GM12873 (cell line): ENCODE measurements around the gene GRK6.

Experiments
- TF ChIP-seq, protein P1 (sequence below): IDR thresholded peaks from 2 replicates; pipeline ENCODE4 v1.5.1; 2012; ENCODE audit warnings: low read depth, mild to moderate bottlenecking, moderate library complexity, low read length, control low read depth; ENCODE audit not compliant: insufficient read depth; ENCODE audit errors: missing control alignments

The GRK6 gene

DNA sequence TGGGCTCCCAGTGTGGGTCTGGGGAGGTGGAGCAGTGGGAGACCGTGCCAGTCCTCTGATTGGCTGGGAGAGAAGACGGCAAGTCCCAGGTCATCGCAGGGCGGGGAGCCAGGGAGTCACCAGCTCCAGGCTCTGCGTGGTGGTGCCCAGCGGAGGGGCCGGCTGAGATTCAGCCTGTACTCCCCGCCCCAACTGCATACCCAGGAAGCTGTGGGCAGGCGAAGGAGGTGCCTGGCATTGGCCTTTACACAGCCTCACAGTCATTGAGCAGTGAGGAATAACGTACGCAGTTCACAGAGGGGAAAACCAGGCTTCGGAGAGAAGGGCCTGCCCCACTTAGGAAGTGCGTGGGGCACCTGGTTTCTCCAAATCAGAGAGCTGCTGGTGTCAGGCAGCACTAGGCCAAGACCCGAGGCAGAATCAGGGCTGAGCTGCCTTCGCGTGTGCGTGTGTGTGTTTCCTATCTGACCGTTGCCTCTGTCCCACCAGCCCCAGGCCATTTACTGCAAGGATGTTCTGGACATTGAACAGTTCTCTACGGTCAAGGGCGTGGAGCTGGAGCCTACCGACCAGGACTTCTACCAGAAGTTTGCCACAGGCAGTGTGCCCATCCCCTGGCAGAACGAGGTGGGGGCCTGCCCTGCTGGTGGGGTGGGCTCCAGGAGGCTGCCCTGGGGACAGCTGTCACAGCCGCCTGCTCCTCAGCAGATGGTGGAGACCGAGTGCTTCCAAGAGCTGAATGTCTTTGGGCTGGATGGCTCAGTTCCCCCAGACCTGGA, 13.9 kb downstream of the GRK6 start:
- TF ChIP-seq, protein P1, sequence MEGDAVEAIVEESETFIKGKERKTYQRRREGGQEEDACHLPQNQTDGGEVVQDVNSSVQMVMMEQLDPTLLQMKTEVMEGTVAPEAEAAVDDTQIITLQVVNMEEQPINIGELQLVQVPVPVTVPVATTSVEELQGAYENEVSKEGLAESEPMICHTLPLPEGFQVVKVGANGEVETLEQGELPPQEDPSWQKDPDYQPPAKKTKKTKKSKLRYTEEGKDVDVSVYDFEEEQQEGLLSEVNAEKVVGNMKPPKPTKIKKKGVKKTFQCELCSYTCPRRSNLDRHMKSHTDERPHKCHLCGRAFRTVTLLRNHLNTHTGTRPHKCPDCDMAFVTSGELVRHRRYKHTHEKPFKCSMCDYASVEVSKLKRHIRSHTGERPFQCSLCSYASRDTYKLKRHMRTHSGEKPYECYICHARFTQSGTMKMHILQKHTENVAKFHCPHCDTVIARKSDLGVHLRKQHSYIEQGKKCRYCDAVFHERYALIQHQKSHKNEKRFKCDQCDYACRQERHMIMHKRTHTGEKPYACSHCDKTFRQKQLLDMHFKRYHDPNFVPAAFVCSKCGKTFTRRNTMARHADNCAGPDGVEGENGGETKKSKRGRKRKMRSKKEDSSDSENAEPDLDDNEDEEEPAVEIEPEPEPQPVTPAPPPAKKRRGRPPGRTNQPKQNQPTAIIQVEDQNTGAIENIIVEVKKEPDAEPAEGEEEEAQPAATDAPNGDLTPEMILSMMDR, result no peak

DNA sequence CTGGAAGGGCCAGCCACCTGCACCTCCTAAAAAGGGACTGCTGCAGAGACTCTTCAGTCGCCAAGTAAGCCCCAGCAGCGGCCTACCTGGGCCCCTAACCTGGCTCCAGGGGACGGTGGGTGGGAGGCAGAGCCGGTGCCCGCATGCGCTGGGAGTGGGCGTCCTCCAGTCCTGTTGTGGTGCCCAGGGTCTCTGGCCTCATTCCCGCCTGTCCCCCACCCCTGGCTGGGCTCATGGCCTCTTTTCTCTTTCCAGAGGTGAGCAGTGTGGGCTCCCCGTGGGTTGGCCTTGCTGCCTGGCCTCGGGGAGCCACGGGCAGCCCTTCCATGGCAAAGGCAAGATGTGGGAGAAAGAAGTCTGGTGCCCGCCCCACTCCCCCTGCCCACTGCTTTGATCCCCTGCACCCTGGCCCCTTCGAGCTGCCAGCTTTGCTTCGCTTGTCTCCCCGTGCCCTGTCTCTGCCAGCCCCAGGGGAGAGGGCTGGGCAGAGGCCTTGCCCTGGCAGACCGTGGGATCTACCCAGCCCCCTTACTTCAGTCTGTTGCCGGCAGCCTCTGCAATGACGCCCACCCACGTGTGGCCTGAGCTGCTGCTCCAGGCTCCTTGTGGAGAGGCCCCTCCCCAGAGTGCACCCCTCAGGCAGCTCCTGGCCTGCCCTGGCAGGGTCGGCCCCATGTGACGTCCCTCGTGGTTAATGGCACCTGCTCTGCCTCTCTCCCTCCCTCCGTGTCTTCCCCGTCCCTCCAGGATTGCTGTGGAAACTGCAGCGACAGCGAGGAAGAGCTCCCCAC, 14.7 kb downstream of the GRK6 start:
- TF ChIP-seq, protein P1, result no peak

DNA sequence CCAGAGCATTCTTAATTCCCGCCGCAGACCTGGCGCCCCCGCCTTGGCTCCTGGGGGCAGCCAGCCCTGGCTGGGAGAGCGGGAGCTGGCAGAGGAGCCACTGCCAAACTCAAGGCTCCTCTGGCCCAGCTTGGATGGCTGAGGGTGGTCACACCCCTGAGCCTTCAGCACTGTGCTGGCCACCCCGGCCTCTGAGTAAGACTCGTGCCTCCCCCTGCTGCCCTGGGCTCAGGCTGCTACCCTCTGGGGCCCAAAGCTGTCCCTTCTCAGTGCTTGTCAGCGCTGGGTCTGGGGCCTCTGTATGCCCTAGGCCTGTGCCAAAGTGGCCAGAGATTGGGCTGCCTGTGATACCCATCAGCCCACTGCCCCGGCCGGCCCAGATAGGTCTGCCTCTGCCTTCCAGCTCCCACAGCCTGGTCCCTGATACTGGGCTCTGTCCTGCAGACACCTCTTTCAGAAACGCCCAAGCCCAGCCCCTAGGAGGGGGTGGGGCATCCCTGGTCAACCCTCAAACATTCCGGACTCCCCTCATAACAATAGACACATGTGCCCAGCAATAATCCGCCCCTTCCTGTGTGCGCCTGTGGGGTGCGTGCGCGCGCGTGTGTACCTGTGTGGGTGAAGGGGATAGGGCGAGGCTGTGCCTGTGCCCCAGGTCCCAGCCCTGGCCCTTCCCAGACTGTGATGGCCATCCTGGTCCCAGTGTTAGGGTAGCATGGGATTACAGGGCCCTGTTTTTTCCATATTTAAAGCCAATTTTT, 15.8 kb downstream of the GRK6 start:
- TF ChIP-seq, protein P1, result no peak

DNA sequence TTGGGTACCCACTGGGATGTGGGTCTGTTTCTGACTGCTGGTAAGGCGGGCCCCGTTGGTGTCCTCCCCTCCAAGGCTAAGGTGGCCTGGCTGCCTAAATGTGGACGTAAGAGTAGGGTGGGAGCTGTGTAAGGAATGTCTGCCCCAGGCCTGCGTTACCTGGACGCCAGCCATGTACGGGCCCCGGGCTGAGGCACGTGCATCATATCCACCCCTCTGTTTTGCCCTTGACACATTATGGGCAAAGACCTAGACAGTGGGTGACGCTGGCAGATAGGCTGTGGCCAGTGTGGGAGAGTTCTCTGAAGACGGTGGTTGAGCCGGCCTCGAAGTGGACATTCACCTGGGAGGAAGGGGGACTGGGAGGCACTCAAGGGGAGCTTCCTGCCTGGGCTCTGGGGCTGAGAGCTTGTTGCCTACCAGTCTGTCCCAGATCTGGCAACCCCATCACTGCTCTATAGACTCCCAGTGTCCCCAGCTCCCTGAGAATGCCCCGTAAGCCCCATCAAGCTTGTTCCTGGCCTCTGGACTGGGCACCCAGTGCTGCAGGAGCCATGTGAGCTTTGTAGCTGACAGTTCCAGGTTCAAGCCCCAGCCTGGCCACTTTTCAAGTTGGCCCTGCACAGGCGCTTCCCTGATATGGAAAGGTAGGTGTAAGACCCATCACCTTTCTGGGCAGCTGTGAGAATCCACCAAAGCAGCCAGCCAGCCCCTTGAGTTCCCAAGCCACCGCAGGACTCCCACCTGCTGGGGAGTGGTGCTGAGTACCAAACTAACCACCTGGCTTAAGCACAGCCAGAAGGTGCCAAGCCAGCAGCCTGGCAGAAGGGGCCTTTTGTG, 16.9 kb downstream of the GRK6 start:
- TF ChIP-seq, protein P1, result no peak

DNA sequence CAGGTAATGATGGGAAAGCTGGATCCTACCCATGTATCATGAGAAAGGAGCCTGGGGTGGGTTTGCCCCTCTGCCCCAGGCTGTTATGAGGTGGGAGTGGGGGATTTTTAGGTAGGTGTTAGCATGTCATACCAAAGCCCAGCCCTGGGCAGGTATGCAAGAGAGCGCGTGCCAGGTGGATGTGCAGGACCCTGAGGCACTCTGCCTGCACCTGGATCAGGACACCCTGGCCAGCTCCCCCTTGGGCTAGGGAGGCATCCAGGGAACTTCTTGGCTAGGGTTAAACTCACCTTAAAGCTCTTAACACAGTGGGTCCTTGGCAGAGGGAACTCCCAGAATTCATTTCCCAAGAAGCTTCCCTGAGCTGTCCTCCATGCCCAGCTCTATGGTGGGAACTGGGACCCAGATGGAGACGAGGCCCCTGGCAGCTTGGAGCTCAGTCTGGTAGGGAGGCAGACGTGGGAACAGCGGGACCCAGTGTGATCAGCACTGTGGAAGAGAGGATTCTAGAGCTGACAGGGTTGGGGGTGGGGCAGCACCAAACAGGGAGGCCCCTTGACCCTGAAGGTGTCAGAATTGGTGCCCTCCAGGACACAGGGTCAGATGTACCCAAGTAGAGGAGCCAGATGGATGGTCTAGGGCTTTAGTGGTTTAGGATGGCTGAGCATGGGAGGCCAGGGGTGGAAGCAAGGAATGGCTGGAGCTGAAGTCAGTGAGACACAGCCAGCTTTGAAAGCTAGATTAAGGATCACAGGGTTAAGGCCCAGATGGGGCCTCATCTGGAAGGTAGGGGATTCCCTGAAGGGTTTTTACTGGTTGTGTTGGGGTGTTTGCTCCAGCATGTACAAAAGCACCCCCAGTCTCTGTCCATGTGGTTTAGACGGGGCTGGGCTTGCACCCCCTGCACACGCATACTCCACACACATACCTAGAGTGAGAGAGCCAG, 17.9 kb downstream of the GRK6 start:
- TF ChIP-seq, protein P1, result no peak
